ENCODE data around the gene IL23A. TPM values are rescaled to one million over a fixed set of nuclear protein-coding genes. Genes with fewer than 3 reads are reported as not detected.
A peak's percentile ranks its signal among the peaks of the same experiment; 100 is the strongest.

The IL23A gene
- total and polyA plus RNA-seq, 2 of the 13 experiments (the other 11 are each of a cell fraction or from before 2014, with no cell fraction given) = 0.33 to 0.35 TPM

DNA sequence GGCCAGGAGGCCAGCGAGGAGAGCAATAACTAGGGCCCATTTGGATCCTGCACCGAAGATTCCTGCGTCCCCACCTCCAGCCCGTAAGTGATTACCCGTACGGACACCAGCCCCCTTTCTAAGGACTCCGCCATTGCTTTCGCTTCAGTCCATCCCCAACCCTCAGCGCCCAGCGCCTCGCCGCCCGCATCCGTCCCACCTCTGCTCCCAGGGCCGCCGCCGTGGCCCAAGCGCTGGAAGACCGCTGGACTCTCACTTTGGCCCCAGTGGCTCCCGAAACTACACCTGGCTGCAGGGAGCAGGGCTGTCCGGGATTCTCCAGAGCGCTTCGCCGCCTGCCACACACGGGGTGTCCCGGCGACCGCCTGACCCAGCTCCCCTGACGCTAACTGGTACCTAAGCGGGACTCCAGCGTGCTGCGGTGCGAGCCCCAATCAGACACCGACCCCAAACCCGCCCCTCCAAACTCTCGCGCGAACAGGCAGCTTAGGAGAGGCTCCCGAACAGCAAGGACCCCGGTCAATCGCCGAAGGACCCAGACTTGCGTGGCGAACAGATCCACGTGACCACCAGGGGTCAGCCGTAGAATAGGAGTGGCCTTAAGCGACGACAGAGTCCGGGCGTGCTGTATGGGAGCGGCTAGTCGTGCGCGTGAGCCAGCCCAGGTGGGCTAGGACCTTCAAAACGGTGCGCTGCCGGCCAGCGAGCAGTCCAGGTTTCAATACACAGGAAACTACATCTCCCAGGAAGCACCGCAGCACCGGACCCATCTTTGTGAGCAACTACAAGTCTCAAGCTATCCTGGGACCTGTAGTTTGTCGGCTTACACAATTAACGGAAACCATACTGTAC is 22.8 kb upstream of the IL23A start, which contains the start of gene CNPY2 (continued):
- TF ChIP-seq MAZ (IDR thresholded peaks at IDR 0.05; ENCODE audit: borderline replicate concordance, low read depth, low read length) = no peak; the same call in 1 of the 2 replicates
- peak; percentile 88 for TF ChIP-seq MAZ (CRISPR knock-in tag; IDR thresholded peaks at IDR 0.05; ENCODE audit: low read depth)
- peak; percentile 92 for TF ChIP-seq HIVEP1 (CRISPR knock-in tag; IDR thresholded peaks at IDR 0.05)
- TF ChIP-seq, protein P1, sequence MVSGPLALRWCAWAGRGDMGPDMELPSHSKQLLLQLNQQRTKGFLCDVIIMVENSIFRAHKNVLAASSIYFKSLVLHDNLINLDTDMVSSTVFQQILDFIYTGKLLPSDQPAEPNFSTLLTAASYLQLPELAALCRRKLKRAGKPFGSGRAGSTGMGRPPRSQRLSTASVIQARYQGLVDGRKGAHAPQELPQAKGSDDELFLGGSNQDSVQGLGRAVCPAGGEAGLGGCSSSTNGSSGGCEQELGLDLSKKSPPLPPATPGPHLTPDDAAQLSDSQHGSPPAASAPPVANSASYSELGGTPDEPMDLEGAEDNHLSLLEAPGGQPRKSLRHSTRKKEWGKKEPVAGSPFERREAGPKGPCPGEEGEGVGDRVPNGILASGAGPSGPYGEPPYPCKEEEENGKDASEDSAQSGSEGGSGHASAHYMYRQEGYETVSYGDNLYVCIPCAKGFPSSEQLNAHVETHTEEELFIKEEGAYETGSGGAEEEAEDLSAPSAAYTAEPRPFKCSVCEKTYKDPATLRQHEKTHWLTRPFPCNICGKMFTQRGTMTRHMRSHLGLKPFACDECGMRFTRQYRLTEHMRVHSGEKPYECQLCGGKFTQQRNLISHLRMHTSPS (CRISPR knock-in tag; IDR thresholded peaks at IDR 0.05; ENCODE audit: low read depth) = no peak
- TF ChIP-seq, protein P2, sequence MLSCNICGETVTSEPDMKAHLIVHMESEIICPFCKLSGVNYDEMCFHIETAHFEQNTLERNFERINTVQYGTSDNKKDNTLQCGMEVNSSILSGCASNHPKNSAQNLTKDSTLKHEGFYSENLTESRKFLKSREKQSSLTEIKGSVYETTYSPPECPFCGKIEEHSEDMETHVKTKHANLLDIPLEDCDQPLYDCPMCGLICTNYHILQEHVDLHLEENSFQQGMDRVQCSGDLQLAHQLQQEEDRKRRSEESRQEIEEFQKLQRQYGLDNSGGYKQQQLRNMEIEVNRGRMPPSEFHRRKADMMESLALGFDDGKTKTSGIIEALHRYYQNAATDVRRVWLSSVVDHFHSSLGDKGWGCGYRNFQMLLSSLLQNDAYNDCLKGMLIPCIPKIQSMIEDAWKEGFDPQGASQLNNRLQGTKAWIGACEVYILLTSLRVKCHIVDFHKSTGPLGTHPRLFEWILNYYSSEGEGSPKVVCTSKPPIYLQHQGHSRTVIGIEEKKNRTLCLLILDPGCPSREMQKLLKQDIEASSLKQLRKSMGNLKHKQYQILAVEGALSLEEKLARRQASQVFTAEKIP (CRISPR knock-in tag; IDR thresholded peaks at IDR 0.05; ENCODE audit: borderline replicate concordance) = no peak
- no peak for TF ChIP-seq ZNF496 (CRISPR knock-in tag; IDR thresholded peaks at IDR 0.05; ENCODE audit: insufficient replicate concordance)
- TF ChIP-seq ARHGAP35 (CRISPR knock-in tag; IDR thresholded peaks at IDR 0.05; ENCODE audit: borderline replicate concordance) = no peak; the same call in 1 of the 2 replicates
- TF ChIP-seq SSRP1 (CRISPR knock-in tag; IDR thresholded peaks at IDR 0.05) = 0 out of 2 replicates have a peak, but pooled peaks have one; percentile 53
- TF ChIP-seq ZNF101 (CRISPR knock-in tag; IDR thresholded peaks at IDR 0.05; ENCODE audit: borderline replicate concordance, low read depth) = no peak
- TF ChIP-seq SMAD1 (CRISPR knock-in tag; IDR thresholded peaks at IDR 0.05; ENCODE audit: borderline replicate concordance, low read depth) = no peak
- TF ChIP-seq BHLHE40 (IDR thresholded peaks at IDR 0.05; ENCODE audit: low read length) = peak; percentile 84
- TF ChIP-seq KDM5B (CRISPR knock-in tag; IDR thresholded peaks at IDR 0.05; ENCODE audit: borderline replicate concordance) = peak; percentile 61; the same call in 1 of the 2 replicates
- TF ChIP-seq REL (CRISPR knock-in tag; conservative IDR thresholded peaks at IDR 0.05) = peak; percentile 91; the same call in 1 of the 2 replicates
- TF ChIP-seq ZNF432 (CRISPR knock-in tag; IDR thresholded peaks at IDR 0.05; ENCODE audit: borderline replicate concordance) = no peak
- peak; percentile 40; the same call in 1 of the 2 replicates for TF ChIP-seq SNAI1 (CRISPR knock-in tag; IDR thresholded peaks at IDR 0.05; ENCODE audit: borderline replicate concordance)
- TF ChIP-seq RBAK (CRISPR knock-in tag; IDR thresholded peaks at IDR 0.05) = no peak
- no peak for TF ChIP-seq ZNF282 (IDR thresholded peaks at IDR 0.05; ENCODE audit: partially characterized antibody)
- peak; percentile 91 for TF ChIP-seq MXI1 (IDR thresholded peaks at IDR 0.05; ENCODE audit: borderline replicate concordance, low read depth, low read length)
- TF ChIP-seq JUN (CRISPR knock-in tag; IDR thresholded peaks at IDR 0.05) = no peak
- TF ChIP-seq TEAD3 (CRISPR knock-in tag; optimal IDR thresholded peaks at IDR 0.05; ENCODE audit: borderline replicate concordance) = no peak
- no peak for TF ChIP-seq SIX4 (CRISPR knock-in tag; IDR thresholded peaks at IDR 0.05)
- TF ChIP-seq WIZ (CRISPR knock-in tag; IDR thresholded peaks at IDR 0.05) = no peak
- no peak for TF ChIP-seq GLI4 (CRISPR knock-in tag; IDR thresholded peaks at IDR 0.05; ENCODE audit: borderline replicate concordance)
- peak; percentile 40 for TF ChIP-seq ZNF331 (CRISPR knock-in tag; IDR thresholded peaks at IDR 0.05)
- no peak for TF ChIP-seq ZNF20 (CRISPR knock-in tag; IDR thresholded peaks at IDR 0.05)
- 0 out of 2 replicates have a peak, but pooled peaks have one; percentile 40 for TF ChIP-seq HOXA9 (CRISPR knock-in tag; IDR thresholded peaks at IDR 0.05; ENCODE audit: borderline replicate concordance)

All from HepG2 (cell line).